Liver (tissue), 3 donors: ENCODE measurements around the gene TMEM179.

Experiments used
- ATF3 ChIP-seq: IDR thresholded peaks from 2 replicates; pipeline ENCODE4 v1.6.1; 2016; ENCODE audit warnings: antibody characterized with exemption
- CTCF ChIP-seq: fragments of 150-350 bp; IDR thresholded peaks from 2 replicates; pipeline ENCODE4 v1.5.1; 2017; ENCODE audit warnings: improper control_type of control experiment, low read depth, low read length; ENCODE audit not compliant: missing input control
- GABPA ChIP-seq, 2 donors: IDR thresholded peaks in 1 of 2; conservative IDR thresholded peaks in 1 of 2; 2 replicates each; pipeline ENCODE4 v1.6.1; 2016; ENCODE audit warnings: antibody characterized with exemption in 2 of 2, mild to moderate bottlenecking in 1 of 2, moderate library complexity in 1 of 2
- MAX ChIP-seq: IDR thresholded peaks from 2 replicates; pipeline ENCODE4 v1.6.1; 2016; ENCODE audit warnings: antibody characterized with exemption
- NR2F2 ChIP-seq: IDR thresholded peaks from 2 replicates; pipeline ENCODE4 v1.6.1; 2016; ENCODE audit warnings: antibody characterized with exemption
- RAD21 ChIP-seq, 2 donors: IDR thresholded peaks; 2 replicates each; pipeline ENCODE4 v1.6.1; 2016; ENCODE audit warnings: antibody characterized with exemption in 2 of 2, mild to moderate bottlenecking in 2 of 2
- REST ChIP-seq: IDR thresholded peaks from 2 replicates; pipeline ENCODE4 v1.6.1; 2016; ENCODE audit warnings: antibody characterized with exemption, mild to moderate bottlenecking
- donor health status: healthy.
- donor health status: healthy.

- TF ChIP-seq CTCF (no peak), RAD21 (IDR thresholded peaks at IDR 0.05) (no peak), MAX (no peak), ATF3 (no peak), REST (no peak), GABPA (IDR thresholded peaks at IDR 0.05 in 1 of 2, conservative IDR thresholded peaks at IDR 0.05 in 1 of 2) (no peak), NR2F2 (no peak)
Observed at GRCh38 chr14:104572024-104572626, 32.4 kb downstream of the TMEM179 start.
